CD8-positive, alpha-beta memory T cell (primary cell): ENCODE results near the gene CIPC. TPM values are rescaled to one million over a fixed set of nuclear protein-coding genes. Genes with fewer than 3 reads are reported as not detected.

ENCODE experiments used
- CTCF ChIA-PET: fragments of 350-600 bp; sonication (Branson Sonifier 250); formaldehyde crosslinking; loops from one replicate; lab custom pipeline; 2021; ENCODE audit warnings: antibody characterized with exemption; lab: Charles Lee
- POLR2A ChIA-PET: fragments of 350-600 bp; sonication (Branson Sonifier 250); formaldehyde crosslinking; loops from one replicate; lab custom pipeline; 2021; ENCODE audit warnings: antibody characterized with exemption; lab: Charles Lee
- DNase-seq, 5 donors: peaks; one replicate each; pipeline versions ENCODE4 v3.0.0 to v3.0.0-alpha.2; 2020 to 2022; ENCODE audit warnings: mixed read lengths in 1 of 5
- H3K27ac ChIP-seq: one replicate; pipeline ENCODE4 v1.7.0; 2013; ENCODE audit warnings: low read depth, mild to moderate bottlenecking, low read length, moderate library complexity
- H3K27me3 ChIP-seq: 2 replicates; pipeline ENCODE4 v1.7.0; 2013; ENCODE audit warnings: low read length, mild to moderate bottlenecking; ENCODE audit not compliant: insufficient read depth, poor library complexity, severe bottlenecking
- H3K36me3 ChIP-seq: 2 replicates; pipeline ENCODE4 v1.7.0; 2013; ENCODE audit warnings: mild to moderate bottlenecking, low read length, moderate library complexity; ENCODE audit not compliant: insufficient read depth
- H3K4me1 ChIP-seq: 2 replicates; pipeline ENCODE4 v1.7.0; 2013; ENCODE audit warnings: mild to moderate bottlenecking, low read length, moderate library complexity; ENCODE audit not compliant: insufficient read depth
- H3K4me3 ChIP-seq: 2 replicates; pipeline ENCODE4 v1.7.0; 2013; ENCODE audit warnings: mild to moderate bottlenecking, low read length
- H3K9me3 ChIP-seq: 2 replicates; pipeline ENCODE4 v1.7.0; 2013; ENCODE audit warnings: mild to moderate bottlenecking, low read length
- H3K27ac Mint-ChIP-seq, 8 donors: one replicate each; pipeline ENCODE4 v1.8.0; 2020 to 2021; ENCODE audit warnings: mixed read lengths in 8 of 8, mild to moderate bottlenecking in 6 of 8, inconsistent platforms in 3 of 8, moderate library complexity in 3 of 8
- H3K27me3 Mint-ChIP-seq, 2 donors: one replicate each; pipeline ENCODE4 v1.8.0; 2020 to 2021; ENCODE audit warnings: mixed read lengths in 2 of 2, mild to moderate bottlenecking in 1 of 2, moderate library complexity in 1 of 2
- H3K36me3 Mint-ChIP-seq, 3 donors: one replicate each; pipeline ENCODE4 v1.8.0; 2020 to 2021; ENCODE audit warnings: mixed read lengths in 3 of 3, inconsistent platforms in 1 of 3, mild to moderate bottlenecking in 1 of 3
- H3K4me1 Mint-ChIP-seq, 3 donors: one replicate each; pipeline ENCODE4 v1.8.0; 2020 to 2021; ENCODE audit warnings: mixed read lengths in 3 of 3, inconsistent platforms in 1 of 3, mild to moderate bottlenecking in 1 of 3
- H3K4me3 Mint-ChIP-seq, 7 donors: one replicate each; pipeline ENCODE4 v1.8.0; 2020 to 2021; ENCODE audit warnings: mixed read lengths in 7 of 7, mild to moderate bottlenecking in 6 of 7, moderate library complexity in 4 of 7, inconsistent platforms in 2 of 7
- H3K9me3 Mint-ChIP-seq, 5 donors: one replicate each; pipeline ENCODE4 v1.8.0; 2020 to 2022; ENCODE audit warnings: mixed read lengths in 5 of 5, mild to moderate bottlenecking in 3 of 5, moderate library complexity in 2 of 5, inconsistent platforms in 1 of 5
- polyA plus RNA-seq: library from polyadenylated mRNA; unstranded; fragments of 300-500 nt; fragmentation: Illumina TruSeq; gene quantifications from one replicate; pipeline ENCODE4 v1.2.3, GENCODE V29; 2021
- total RNA-seq, 2 experiments: library from RNA; stranded (reverse); gene quantifications; one replicate each; pipeline ENCODE4 v1.2.3, GENCODE V29; 2021

The CIPC gene
- total and polyA plus RNA-seq, 3 experiments from 2014 or later = 6.2 to 12.7 (median 10.5) TPM

DNA sequence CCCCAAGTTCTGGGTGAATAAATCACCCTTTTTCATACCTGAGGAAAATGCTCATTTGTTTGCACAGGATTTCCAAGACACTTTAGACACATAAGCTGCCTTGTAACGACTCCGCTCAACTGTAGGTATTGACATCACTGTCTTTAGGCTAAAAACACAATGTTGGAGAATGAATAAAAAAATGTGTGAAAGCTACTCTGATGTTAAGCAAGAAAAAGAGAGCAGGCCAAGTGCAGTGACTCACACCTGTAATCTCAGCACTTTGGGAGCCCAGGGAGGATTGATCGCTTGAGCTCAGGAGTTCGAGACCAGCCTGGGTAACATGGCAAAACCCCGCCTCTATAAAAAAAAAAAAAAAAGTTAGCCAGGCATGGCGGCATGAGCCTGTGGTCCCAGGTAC, 11.1 kb upstream of the CIPC start:
- peaks cover 7 to 12% of the 10 kb centered on the region in 2 donors for H3K27me3 Mint-ChIP-seq
- H3K4me1 Mint-ChIP-seq = peaks cover 0 to 7% (median 5%) of the 10 kb centered on the region in 3 donors
- CTCF ChIA-PET = interaction anchor here (1.2 to 2.9 kb wide), 2 partner anchors 10 to 16 kb away, joined by 3 to 15 read pairs; no protein-coding TSS in a partner anchor
- no peak overlapping the region for H3K27ac Mint-ChIP-seq
- DNase-seq = no peak
- Histone ChIP-seq H3K4me1 (peaks cover 4% of the 10 kb centered on the region), H3K36me3 (no peaks in the 10 kb centered on the region), H3K27me3 (no peaks in the 10 kb centered on the region), H3K9me3 (no peaks in the 10 kb centered on the region), H3K27ac (no peak overlapping the region), H3K4me3 (no peak overlapping the region)
- peaks cover 0 to 17% (median 3%) of the 10 kb centered on the region in 3 donors for H3K36me3 Mint-ChIP-seq
- POLR2A ChIA-PET = no interaction called here
- H3K4me3 Mint-ChIP-seq = no peak overlapping the region
- peaks cover 3 to 13% (median 10%) of the 10 kb centered on the region in 5 donors for H3K9me3 Mint-ChIP-seq

GRCh38 chr14:77087631-77088030, 10.4 kb upstream of the CIPC start:
- no peak overlapping the region for H3K27ac ChIP-seq
- no peaks in the 10 kb centered on the region for H3K36me3 ChIP-seq
- POLR2A ChIA-PET = no interaction called here
- H3K9me3 ChIP-seq = no peaks in the 10 kb centered on the region
- H3K4me3 Mint-ChIP-seq = no peak overlapping the region
- DNase-seq = no peak
- H3K36me3 Mint-ChIP-seq = peaks cover 0 to 17% (median 3%) of the 10 kb centered on the region in 3 donors
- no peak overlapping the region for H3K27ac Mint-ChIP-seq
- peaks cover 3 to 13% (median 10%) of the 10 kb centered on the region in 5 donors for H3K9me3 Mint-ChIP-seq
- peaks cover 4% of the 10 kb centered on the region for H3K4me1 ChIP-seq
- peaks cover 7 to 12% of the 10 kb centered on the region in 2 donors for H3K27me3 Mint-ChIP-seq
- no peaks in the 10 kb centered on the region for H3K27me3 ChIP-seq
- peaks cover 0 to 7% (median 5%) of the 10 kb centered on the region in 3 donors for H3K4me1 Mint-ChIP-seq
- CTCF ChIA-PET = interaction anchor here (2.9 kb wide), 1 partner anchor 17 kb away, joined by 15 read pairs; no protein-coding TSS in a partner anchor
- no peak overlapping the region for H3K4me3 ChIP-seq

- ChIA-PET CTCF (interaction anchor here (1.0 to 1.9 kb wide), 2 partner anchors 36 to 214 kb away, joined by 4 to 6 read pairs; no protein-coding TSS in a partner anchor), POLR2A (no interaction called here)
Measured at GRCh38 chr14:77088219-77088618, 9.8 kb upstream of the CIPC start.

GRCh38 chr14:77088645-77089044, 9.4 kb upstream of the CIPC start:
- no peak overlapping the region for H3K27ac Mint-ChIP-seq
- H3K36me3 Mint-ChIP-seq = peaks cover 0 to 17% (median 3%) of the 10 kb centered on the region in 3 donors
- POLR2A ChIA-PET = no interaction called here

More at GRCh38 chr14:77088219-77088618, 9.8 kb upstream of the CIPC start:
- Mint-ChIP-seq H3K4me1 (peaks cover 0 to 7% (median 5%) of the 10 kb centered on the region in 3 donors), H3K36me3 (peaks cover 0 to 17% (median 3%) of the 10 kb centered on the region in 3 donors), H3K27me3 (peaks cover 5 to 9% of the 10 kb centered on the region in 2 donors), H3K27ac (no peak overlapping the region), H3K4me3 (no peak overlapping the region), H3K9me3 (peaks cover 3 to 13% (median 10%) of the 10 kb centered on the region in 5 donors)
- Histone ChIP-seq H3K27ac (no peak overlapping the region), H3K4me3 (no peak overlapping the region), H3K4me1 (peaks cover 4% of the 10 kb centered on the region), H3K9me3 (no peaks in the 10 kb centered on the region), H3K36me3 (no peaks in the 10 kb centered on the region), H3K27me3 (no peaks in the 10 kb centered on the region)
- DNase-seq = no peak

DNA sequence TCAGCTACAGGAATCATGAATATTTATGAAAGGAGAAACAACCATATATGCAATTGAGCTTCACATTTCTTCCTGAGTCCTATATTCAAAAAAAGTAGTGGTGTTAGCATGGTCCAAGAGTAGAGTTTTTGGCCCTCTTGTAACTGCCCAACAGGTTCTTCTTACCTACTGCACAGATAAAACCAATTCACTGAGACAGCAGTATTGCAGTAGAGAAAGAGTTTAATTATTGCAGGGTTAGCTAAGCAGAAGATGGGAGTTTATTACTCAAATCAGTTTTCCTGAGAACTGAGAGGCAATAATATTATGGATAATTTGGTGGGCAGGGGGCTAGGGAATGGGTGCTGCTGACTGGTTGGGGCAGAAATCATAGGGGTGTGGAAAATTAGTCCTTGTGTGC, 6.5 kb upstream of the CIPC start:
- Mint-ChIP-seq H3K27me3 (peaks cover 0 to 4% of the 10 kb centered on the region in 2 donors), H3K9me3 (peaks cover 3 to 13% (median 10%) of the 10 kb centered on the region in 5 donors), H3K36me3 (peaks cover 0 to 17% (median 3%) of the 10 kb centered on the region in 3 donors), H3K27ac (no peak overlapping the region), H3K4me1 (peaks cover 8 to 14% (median 12%) of the 10 kb centered on the region in 3 donors), H3K4me3 (no peak overlapping the region)
- ChIA-PET POLR2A (interaction anchor here (0.5 kb wide), 1 partner anchor 88 kb away, joined by 3 read pairs; no protein-coding TSS in a partner anchor), CTCF (interaction anchor here (0.8 to 1.4 kb wide), 4 partner anchors 15 to 216 kb away, joined by 3 to 4 read pairs (median 4); no protein-coding TSS in a partner anchor)
- Histone ChIP-seq H3K27me3 (no peaks in the 10 kb centered on the region), H3K27ac (no peak overlapping the region), H3K4me1 (peaks cover under 1% of the 10 kb centered on the region), H3K9me3 (no peaks in the 10 kb centered on the region), H3K4me3 (no peak overlapping the region), H3K36me3 (no peaks in the 10 kb centered on the region)
- no peak for DNase-seq

More at GRCh38 chr14:77088645-77089044, 9.4 kb upstream of the CIPC start:
- CTCF ChIA-PET = interaction anchor here (1.0 to 1.9 kb wide), 3 partner anchors 36 to 214 kb away, joined by 4 to 6 read pairs (median 6); no protein-coding TSS in a partner anchor
- Mint-ChIP-seq H3K4me1 (peaks cover 0 to 7% (median 5%) of the 10 kb centered on the region in 3 donors), H3K27me3 (peaks cover 5 to 8% of the 10 kb centered on the region in 2 donors), H3K4me3 (no peak overlapping the region), H3K9me3 (peaks cover 3 to 13% (median 10%) of the 10 kb centered on the region in 5 donors)
- Histone ChIP-seq H3K4me3 (no peak overlapping the region), H3K27me3 (no peaks in the 10 kb centered on the region), H3K27ac (no peak overlapping the region), H3K9me3 (no peaks in the 10 kb centered on the region), H3K4me1 (peaks cover 4% of the 10 kb centered on the region), H3K36me3 (no peaks in the 10 kb centered on the region)
- no peak for DNase-seq

GRCh38 chr14:77092676-77093075, 5.4 kb upstream of the CIPC start:
- no peak for DNase-seq
- no peaks in the 10 kb centered on the region for H3K36me3 ChIP-seq
- H3K4me1 ChIP-seq = peaks cover 9% of the 10 kb centered on the region
- H3K4me3 ChIP-seq = no peak overlapping the region
- H3K9me3 ChIP-seq = no peaks in the 10 kb centered on the region
- peaks cover 16 to 25% (median 22%) of the 10 kb centered on the region in 3 donors for H3K4me1 Mint-ChIP-seq
- no peak overlapping the region for H3K27ac Mint-ChIP-seq
- peaks cover 0 to 4% of the 10 kb centered on the region in 2 donors for H3K27me3 Mint-ChIP-seq
- ChIA-PET CTCF (interaction anchor here (2.0 kb wide), 1 partner anchor 220 kb away, joined by 7 read pairs; no protein-coding TSS in a partner anchor), POLR2A (no interaction called here)
- H3K4me3 Mint-ChIP-seq = no peak overlapping the region
- H3K27ac ChIP-seq = no peak overlapping the region
- no peaks in the 10 kb centered on the region for H3K27me3 ChIP-seq
- peaks cover 2 to 17% (median 3%) of the 10 kb centered on the region in 3 donors for H3K36me3 Mint-ChIP-seq
- peaks cover 3 to 13% (median 10%) of the 10 kb centered on the region in 5 donors for H3K9me3 Mint-ChIP-seq

GRCh38 chr14:77094672-77095284, 3.3 kb upstream of the CIPC start:
- Mint-ChIP-seq H3K9me3 (peaks cover 3 to 13% (median 10%) of the 10 kb centered on the region in 5 donors), H3K4me3 (peak overlapping the region in 4 of 7 donors; percentile 39 to 75 (median 56)), H3K27me3 (peaks cover 0 to 4% of the 10 kb centered on the region in 2 donors), H3K36me3 (peaks cover 2 to 15% (median 9%) of the 10 kb centered on the region in 3 donors), H3K27ac (peak overlapping the region in 5 of 8 donors; percentile 32 to 90 (median 63)), H3K4me1 (peaks cover 26 to 45% (median 43%) of the 10 kb centered on the region in 3 donors)
- H3K4me1 ChIP-seq = peaks cover 20% of the 10 kb centered on the region
- ChIA-PET CTCF (interaction anchor here (0.7 to 3.2 kb wide), 19 partner anchors 10 to 384 kb away, joined by 3 to 14 read pairs (median 4); no protein-coding TSS in a partner anchor), POLR2A (interaction anchor here (0.9 kb wide), 1 partner anchor 32 kb away, joined by 3 read pairs; no protein-coding TSS in a partner anchor)
- H3K9me3 ChIP-seq = no peaks in the 10 kb centered on the region
- H3K27ac ChIP-seq = no peak overlapping the region
- H3K27me3 ChIP-seq = no peaks in the 10 kb centered on the region
- no peaks in the 10 kb centered on the region for H3K36me3 ChIP-seq
- peak; percentile 60 to 82 (median 62) for DNase-seq
- no peak overlapping the region for H3K4me3 ChIP-seq
